GM12865 (cell line): ENCODE results near the gene LMTK3.
"Not testable (repeated sequence)": the region's sequence is repeated elsewhere in the genome, so short reads cannot be mapped to it uniquely, and the experiment has no call there.

Experiments
- DNase-seq: peaks from one replicate; pipeline ENCODE4 v3.0.0; 2010; ENCODE audit warnings: low read depth
- H3K4me3 ChIP-seq: 2 replicates; pipeline ENCODE4 v1.5.1; 2011; ENCODE audit warnings: mild to moderate bottlenecking, low read depth, low read length, control low read depth
- TF ChIP-seq, protein P1 (sequence below): IDR thresholded peaks from 2 replicates; pipeline ENCODE4 v1.5.1; 2011; ENCODE audit warnings: low read length, control low read depth, low read depth, inconsistent platforms; ENCODE audit not compliant: insufficient read depth; ENCODE audit errors: missing control alignments

LMTK3 gene

GRCh38 chr19:48539503-48540096 is 28.0 kb upstream of the LMTK3 start:
- TF ChIP-seq, protein P1, sequence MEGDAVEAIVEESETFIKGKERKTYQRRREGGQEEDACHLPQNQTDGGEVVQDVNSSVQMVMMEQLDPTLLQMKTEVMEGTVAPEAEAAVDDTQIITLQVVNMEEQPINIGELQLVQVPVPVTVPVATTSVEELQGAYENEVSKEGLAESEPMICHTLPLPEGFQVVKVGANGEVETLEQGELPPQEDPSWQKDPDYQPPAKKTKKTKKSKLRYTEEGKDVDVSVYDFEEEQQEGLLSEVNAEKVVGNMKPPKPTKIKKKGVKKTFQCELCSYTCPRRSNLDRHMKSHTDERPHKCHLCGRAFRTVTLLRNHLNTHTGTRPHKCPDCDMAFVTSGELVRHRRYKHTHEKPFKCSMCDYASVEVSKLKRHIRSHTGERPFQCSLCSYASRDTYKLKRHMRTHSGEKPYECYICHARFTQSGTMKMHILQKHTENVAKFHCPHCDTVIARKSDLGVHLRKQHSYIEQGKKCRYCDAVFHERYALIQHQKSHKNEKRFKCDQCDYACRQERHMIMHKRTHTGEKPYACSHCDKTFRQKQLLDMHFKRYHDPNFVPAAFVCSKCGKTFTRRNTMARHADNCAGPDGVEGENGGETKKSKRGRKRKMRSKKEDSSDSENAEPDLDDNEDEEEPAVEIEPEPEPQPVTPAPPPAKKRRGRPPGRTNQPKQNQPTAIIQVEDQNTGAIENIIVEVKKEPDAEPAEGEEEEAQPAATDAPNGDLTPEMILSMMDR, result no peak
- H3K4me3 ChIP-seq, result no peak overlapping the region
- no peak for DNase-seq

DNA sequence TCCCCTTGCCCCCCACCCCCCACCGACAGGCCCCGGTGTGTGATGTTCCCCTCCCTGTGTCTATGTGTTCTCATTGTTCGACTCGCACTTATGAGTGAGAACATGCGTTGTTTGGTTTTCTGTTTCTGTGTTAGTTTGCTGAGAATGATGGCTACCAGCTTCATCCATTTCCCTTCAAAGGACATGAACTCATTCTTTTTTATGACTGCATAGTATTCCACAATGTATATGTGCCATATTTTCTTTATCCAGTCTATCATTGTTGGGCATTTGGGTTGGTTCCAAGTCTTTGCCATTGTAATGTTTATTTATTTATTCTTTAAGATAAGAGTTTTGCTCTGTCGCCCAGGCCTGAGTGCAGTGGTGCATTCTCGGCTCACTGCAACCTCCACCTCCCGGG is 26.4 kb upstream of the LMTK3 start:
- not testable (repeated sequence) for DNase-seq, H3K4me3 ChIP-seq

DNA sequence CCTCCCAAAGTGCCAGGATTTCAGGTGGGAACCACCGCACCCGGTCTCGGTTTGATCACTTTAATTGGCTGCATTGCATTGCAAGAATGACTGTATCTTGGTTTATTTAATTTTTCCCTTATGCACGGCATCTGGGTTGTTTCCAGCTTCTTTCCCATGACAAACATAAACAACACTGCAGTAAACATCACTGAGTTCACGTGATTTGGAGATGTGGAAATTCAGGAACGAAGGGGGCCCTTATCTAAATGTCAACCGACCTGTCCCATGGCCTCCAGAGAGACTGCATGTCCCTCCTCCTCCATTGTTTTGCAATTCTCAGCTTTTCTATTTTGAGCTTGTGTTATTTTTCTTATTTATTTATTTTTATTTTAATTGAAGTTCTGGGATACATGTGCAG is 25.9 kb upstream of the LMTK3 start:
- TF ChIP-seq, protein P1, result no peak
- DNase-seq, result no peak
- H3K4me3 ChIP-seq, result no peak overlapping the region

GRCh38 chr19:48533770-48534169 is 22.1 kb upstream of the LMTK3 start:
- no peak overlapping the region for H3K4me3 ChIP-seq
- TF ChIP-seq, protein P1, result no peak
- no peak for DNase-seq

GRCh38 chr19:48530770-48531169 is 19.1 kb upstream of the LMTK3 start:
- no peak for DNase-seq
- no peak overlapping the region for H3K4me3 ChIP-seq
- TF ChIP-seq, protein P1, result no peak

GRCh38 chr19:48530066-48530720 is 18.6 kb upstream of the LMTK3 start:
- H3K4me3 ChIP-seq, result no peak overlapping the region

GRCh38 chr19:48529156-48529555 is 17.5 kb upstream of the LMTK3 start:
- no peak overlapping the region for H3K4me3 ChIP-seq
- DNase-seq, result no peak
- TF ChIP-seq, protein P1, result no peak

More at GRCh38 chr19:48530066-48530720, 18.6 kb upstream of the LMTK3 start:
- TF ChIP-seq, protein P1, result no peak
- no peak for DNase-seq
